ENCODE data around the gene ZNF862.

- TF ChIP-seq CTCF (conservative IDR thresholded peaks at IDR 0.05; ENCODE audit: low read length) = no peak
- TF ChIP-seq EZH2phosphoT487 (IDR thresholded peaks at IDR 0.05; ENCODE audit: borderline replicate concordance, low read depth, low read length) = no peak
Observed at GRCh38 chr7:149826344-149827088, 11.7 kb upstream of the ZNF862 start.
